Activated gamma-delta T cell treated with anti-CD3 and anti-CD28 coated beads, Interleukin-2, amount 50 U/mL, for 16 hours (primary cell): ENCODE results near the gene CAMKK2.
"Not testable (repeated sequence)": the region's sequence is repeated elsewhere in the genome, so short reads cannot be mapped to it uniquely, and the experiment has no call there.

Experiments used
- DNase-seq: peaks from one replicate; pipeline ENCODE4 v3.0.0-alpha.2; 2020; ENCODE audit warnings: low read depth

The CAMKK2 gene

DNA sequence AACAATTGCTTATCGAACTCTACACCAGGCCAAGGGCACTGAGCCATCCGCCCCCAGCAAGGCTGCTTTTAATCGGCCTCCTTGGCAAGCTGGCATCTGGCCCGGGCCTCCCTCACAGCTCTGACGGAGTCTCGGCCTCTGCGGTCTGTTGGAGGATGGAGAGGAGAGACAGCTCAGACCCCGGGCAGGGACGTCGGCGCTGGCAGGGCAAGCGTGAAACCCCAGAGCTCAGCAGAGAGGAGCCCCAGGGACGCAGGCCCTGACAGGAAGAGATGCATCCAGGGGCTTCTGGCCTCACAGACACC is 17.5 kb downstream of the CAMKK2 start:
- no peak for DNase-seq

DNA sequence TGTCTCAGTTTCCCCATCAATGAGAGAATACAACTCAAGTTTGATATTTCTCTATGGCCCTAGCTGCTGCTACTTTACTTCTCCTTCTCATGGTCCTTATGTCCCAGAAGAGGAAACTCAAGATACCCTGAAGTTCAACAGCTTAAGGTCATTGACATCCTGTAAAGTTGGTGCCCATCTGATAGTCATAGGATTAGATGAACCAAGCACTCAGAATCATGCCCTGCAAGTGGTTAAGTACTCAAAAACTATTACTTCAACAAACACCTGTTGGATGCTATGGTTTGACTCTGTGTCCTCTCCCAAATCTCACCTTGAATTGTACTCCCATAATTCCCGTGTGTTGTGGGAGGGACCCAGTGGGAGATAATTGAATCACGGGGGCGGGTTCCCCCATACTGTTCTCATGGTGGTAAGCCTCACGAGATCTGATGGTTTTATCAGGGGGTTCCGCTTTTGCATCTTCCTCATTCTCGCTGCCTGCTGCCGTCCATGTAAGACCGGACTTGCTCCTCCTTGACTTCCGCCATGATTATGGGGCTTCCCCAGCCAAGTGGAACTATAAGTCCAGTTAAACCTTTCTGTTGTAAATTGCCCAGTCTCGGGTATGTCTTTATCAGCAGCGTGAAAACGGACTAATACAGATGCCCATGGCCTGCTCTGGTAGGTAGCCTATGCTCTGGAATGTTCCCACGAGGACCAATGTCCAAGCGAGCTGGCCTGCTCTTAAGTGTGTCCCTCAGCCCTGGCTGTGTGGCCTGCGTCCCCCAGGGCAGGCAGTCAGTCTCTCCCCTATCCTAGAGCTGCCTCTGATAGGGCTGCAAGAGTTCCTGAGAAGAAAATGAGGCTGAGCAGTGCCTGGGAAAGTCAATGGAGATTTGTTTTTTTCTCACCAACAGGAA is 18.1 kb downstream of the CAMKK2 start:
- no peak for DNase-seq

GRCh38 chr12:121277374-121277759 is 19.1 kb downstream of the CAMKK2 start:
- no peak for DNase-seq

- DNase-seq: no peak
Measured at GRCh38 chr12:121274036-121274763, 22.3 kb downstream of the CAMKK2 start.

DNA sequence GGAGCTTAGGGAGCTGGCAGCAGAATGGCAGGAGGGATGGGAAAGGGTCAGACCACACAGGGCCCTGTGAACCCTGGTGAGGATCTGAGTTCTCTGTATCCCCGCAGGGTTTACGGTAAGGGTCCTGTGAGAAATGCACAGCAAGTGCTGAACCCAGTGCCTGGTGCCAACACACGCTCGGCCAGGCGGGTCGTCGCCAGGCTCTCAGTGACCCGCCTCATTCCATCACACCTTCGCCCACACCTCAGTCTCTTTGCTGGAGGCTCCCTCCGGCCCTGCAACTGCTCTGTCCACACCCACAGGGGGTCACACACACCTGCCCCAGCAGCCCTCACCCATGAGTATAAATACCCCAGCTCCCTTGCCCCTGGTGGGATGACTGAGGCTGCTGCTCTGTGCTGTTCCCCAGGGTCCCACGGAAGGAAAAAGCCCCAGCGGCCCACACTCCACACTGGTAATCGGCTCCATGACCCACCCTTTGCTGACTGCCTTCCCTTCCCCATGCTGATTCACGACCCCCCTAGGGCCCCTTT is 23.1 kb downstream of the CAMKK2 start:
- DNase-seq: no peak

GRCh38 chr12:121267822-121268221 is 28.7 kb downstream of the CAMKK2 start:
- DNase-seq: no peak

DNA sequence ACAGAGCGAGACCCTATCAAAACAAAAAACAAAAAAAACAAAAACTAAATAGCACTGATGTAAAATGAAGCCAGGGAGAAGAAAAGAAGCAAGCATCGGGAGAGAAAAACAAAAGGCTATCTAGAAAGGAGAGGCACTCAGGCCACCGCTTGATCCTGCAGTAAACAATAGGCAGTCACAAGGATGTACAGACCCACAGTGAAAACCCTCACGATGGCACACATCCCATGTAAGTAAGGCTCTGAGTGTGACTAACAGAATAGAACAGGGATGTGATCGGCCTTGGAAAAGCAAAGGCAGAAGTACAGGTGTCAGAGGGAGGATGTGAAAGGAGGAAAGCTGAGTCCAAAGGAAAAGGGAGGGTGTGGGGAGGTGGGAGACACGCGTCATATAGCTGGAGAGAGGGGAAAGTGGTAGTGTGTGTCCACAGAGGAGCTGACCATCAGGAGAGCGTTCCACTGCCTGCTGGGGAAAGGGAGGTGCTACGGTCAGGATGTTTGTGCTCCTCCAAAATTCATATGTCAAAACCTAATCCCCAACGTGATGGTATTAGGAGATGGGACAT is 31.5 kb downstream of the CAMKK2 start:
- no peak for DNase-seq

- no peak for DNase-seq
Measured at GRCh38 chr12:121264135-121264534, 32.4 kb downstream of the CAMKK2 start.

DNA sequence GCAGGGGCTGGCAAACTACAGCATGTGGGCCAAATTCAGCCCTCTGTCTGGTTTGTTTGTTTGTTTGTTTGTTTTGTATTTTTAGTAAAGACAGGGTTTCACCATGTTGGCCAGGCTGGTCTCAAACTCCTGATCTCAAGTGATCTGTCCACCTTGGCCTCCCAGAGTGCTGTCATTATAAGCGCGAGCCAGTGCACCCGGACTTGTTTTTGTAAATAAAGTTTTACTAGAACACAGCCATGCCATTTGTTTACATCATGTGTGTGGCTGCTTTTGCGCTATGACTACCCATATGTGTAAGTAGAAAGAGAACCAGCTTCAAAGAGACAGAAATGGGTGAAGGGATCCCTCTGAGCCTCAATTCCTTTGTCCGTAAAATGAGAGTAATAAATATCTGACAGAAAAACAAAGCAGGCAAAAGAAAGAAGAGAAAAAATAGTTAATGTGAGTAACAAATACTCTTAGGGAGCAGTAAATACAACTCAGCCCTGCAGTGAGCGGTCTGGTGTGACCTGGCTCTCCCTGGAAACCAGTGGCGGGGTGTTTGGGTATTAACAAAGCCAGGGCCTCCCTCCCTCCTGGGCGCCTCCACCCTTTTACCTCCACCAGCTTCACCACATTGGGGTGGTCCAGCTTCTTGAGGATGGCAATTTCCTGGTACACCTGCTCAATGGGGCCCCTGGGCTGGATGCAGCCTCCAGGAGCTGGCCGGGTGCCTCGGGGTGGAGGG is 33.1 kb downstream of the CAMKK2 start:
- no peak for DNase-seq

- DNase-seq: no peak
Measured at GRCh38 chr12:121261398-121261797, 35.1 kb downstream of the CAMKK2 start.

DNA sequence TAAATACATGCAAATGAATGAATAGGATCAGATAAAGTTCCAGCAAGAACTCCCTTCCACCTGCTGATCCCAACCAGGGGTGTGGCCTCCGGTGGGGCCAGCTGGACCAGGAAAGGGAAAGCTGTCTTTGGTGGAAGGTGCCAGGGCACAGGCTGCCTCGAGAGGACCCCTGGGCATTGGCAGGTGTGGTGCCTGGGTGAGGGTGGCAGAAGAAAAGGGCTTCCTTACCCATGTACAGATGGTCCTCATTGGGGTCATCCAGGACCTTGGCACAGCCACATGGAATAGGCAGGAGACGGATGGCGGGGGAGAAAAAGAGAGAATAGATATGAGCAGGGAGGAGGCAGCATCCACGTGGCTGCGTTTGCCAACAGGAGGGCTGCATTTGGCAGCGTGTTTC is 36.4 kb downstream of the CAMKK2 start:
- DNase-seq: no peak

DNA sequence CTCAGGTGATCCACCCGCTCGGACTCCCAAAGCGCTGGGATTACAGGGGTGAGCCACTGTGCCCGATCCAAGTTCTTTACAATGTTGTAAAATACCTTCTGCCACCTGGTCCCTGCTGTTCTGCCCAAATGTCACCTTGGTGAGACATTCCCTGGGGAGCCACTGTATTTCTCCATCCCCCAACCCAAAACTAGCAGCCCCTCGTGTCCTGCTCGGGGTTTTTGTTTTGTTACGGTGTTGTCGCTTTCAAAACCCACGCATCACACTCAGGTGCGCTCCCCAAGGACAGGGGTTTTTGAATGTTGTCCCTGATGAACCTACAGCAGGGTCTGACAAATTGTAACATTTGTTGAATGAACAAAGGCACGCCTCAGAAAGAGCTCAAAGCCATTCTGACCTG is 37.4 kb downstream of the CAMKK2 start:
- DNase-seq: no peak

DNA sequence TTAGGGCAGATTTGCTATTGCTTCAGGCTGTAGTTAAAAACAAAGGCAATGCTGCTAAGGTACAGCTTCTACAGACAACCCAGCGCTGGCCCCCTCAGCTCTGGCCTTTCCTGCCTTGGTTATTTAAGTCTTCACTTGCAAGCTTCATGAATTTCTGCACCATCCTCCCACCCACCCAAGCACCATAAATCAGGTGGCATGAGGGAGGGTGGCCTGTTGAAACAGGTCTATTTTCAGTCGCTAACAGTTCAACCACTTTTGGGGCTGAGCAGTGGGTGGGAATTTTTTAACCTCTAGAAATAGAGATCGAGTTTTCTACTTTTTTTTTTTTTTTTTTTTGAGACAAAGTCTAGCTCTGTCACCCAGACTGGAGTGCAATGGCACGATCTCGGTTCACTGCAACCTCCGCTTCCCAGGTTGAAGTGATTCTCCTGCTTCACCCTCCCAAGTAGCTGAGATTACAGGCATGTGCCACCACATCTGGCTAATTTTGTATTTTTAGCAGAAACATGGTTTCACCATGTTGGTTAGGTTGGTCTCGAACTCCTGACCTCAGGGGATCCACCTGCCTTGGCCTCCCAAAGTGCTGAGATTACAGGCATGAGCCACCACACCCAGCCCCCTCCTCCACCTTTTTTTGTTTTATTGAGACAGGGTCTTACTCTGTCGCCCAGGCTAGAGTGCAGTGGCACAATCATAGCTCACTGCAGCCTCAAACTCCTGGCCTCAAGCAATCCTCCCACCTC is 38.6 kb downstream of the CAMKK2 start:
- not testable (repeated sequence) for DNase-seq

GRCh38 chr12:121255433-121255832 is 41.1 kb downstream of the CAMKK2 start:
- DNase-seq: no peak

DNA sequence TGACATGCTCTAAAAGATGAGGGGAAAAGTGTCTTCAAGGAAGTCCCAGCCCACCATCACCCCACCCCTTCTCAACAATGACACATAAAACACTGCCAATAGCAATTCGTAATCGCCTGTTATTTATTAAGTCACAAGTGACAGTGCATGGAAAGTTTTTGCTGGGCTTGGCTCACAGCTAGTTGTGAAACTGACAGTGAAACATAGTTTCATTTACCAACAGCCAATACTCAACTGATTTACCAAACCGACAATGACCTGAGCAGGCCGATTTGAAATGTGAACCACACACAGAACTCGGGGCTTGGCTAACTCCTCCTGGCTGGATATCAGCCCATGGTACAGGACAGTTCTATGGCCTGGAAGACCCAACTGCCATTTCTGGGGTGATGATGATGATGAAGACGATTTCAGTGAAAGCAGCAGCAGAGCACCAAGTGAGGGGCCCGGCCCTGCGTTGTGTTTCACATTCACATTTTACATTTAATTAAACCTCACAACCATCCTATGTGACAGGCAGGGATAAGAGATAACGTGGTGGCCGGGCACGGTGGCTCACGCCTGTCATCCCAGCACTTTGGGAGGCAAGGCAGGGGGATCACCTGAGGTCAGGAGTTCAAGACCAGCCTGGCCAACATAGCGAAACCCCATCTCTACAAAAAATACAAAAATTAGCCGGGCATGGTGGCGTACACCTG is 42.7 kb downstream of the CAMKK2 start:
- DNase-seq: no peak

DNA sequence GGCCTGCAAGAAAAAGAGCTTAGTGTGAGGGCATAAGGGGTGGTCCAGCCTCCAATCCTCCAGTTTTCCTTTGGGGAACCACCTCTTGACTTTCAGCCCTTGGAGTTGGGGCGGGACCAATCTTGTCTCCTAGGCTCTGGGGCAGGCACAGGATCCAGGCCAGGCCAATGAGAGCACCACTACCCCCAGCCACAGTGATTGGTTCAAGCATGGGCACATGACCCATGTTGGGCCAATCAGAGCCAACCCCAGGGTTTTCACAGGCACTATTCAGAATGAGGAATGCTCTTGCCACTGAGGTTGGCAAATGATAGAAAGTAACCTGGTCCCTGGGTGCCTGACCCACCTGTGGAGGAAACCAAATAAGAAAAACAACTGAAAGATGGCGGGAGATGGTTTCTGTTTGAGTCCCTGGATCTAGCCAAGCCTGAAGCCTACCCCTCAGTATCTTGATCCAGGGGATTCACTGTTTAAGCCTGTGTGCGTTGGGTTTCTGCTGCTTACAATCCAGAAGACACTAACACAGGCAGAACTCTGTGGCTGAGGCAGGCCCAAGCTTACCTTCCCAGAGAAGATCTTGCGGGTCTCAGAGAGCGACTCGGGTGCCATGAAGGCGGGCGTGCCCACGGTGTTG is 43.7 kb downstream of the CAMKK2 start:
- no peak for DNase-seq

GRCh38 chr12:121251838-121252237 is 44.7 kb downstream of the CAMKK2 start:
- no peak for DNase-seq

- DNase-seq: no peak
Measured at GRCh38 chr12:121250359-121250758, 46.1 kb downstream of the CAMKK2 start.

GRCh38 chr12:121248622-121249021 is 47.9 kb downstream of the CAMKK2 start:
- no peak for DNase-seq

DNA sequence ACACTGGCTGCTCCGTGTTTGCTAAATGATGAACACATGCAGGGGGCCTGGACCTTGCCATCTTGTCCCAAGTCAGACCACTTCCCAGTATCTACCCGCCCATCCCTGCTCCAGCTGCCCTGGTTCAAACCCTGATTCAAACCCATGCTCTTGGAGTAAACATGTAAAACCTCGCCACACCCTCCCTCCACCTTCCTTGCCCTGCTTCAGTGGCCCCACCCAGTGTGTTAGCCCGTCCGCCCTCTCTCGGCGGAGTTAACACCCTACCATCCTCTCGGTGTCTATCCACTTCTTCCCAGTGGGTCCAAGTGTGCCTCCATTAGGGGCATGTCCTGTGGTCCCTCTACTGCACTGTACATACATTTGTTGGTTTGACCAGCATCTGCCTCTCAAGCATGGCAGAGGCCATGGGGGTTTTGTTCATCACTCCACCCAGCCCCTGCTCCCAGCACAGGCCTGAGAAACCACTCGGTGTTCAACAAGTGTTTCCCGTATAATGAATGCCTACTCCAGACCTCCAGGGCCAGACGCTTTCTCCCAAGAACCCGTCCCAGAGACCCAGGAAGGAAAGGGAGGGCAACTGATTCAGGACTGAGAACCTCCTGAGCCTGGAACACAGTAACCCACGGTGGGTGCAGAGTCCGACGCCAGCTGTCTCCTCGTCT is 49.5 kb downstream of the CAMKK2 start:
- DNase-seq: no peak
